Stimulated activated naive CD8-positive, alpha-beta T cell treated with anti-CD3 and anti-CD28 coated beads, Interleukin-15, Interleukin-2, amounts not matched to agents 100 U/mL and 50 U/mL, for 24 hours (primary cell): Measurements from ENCODE around the gene NPAP1.
"Not testable (repeated sequence)": the region's sequence is repeated elsewhere in the genome, so short reads cannot be mapped to it uniquely, and the experiment has no call there.

ENCODE experiments used
- ATAC-seq: fragments of 150-1000 bp; cut with Tn5 transposase; one replicate; pipeline ENCODE4 v1.10.0; 2021
- DNase-seq: peaks from one replicate; pipeline ENCODE4 v3.0.0; 2021

Gene NPAP1

GRCh38 chr15:24675332-24676144 is at the start of gene NPAP1:
NPAP1 (plus strand) TSS chr15:24675775; CDS start chr15:24675868, 93 bp downstream.
- DNase-seq (no peak), ATAC-seq (no peak)

GRCh38 chr15:24627443-24627842 is 48.1 kb upstream of the NPAP1 start:
- no peak for ATAC-seq
- no peak for DNase-seq

- ATAC-seq: no peak
- DNase-seq: no peak
These were observed 42.5 kb upstream of the NPAP1 start for GRCh38 chr15:24633082-24633481.

- not testable (repeated sequence) for DNase-seq, ATAC-seq
These were observed 36.2 kb upstream of the NPAP1 start for GRCh38 chr15:24639412-24639811.

GRCh38 chr15:24645627-24646026 is 29.9 kb upstream of the NPAP1 start:
- DNase-seq: no peak
- no peak for ATAC-seq

- ATAC-seq (no peak), DNase-seq (no peak)
These were observed 16.0 kb upstream of the NPAP1 start for GRCh38 chr15:24659622-24660021.

- DNase-seq: no peak
- ATAC-seq: no peak
These were observed 12.6 kb upstream of the NPAP1 start for GRCh38 chr15:24662991-24663390.

- ATAC-seq (no peak), DNase-seq (no peak)
These were observed 856 bp downstream of the NPAP1 start for GRCh38 chr15:24676431-24676830.

- ATAC-seq: no peak
These were observed 2.9 kb downstream of the NPAP1 start for GRCh38 chr15:24678485-24678884.

GRCh38 chr15:24682002-24682401 is 6.4 kb downstream of the NPAP1 start:
- ATAC-seq (no peak), DNase-seq (no peak)

More at GRCh38 chr15:24678485-24678884, 2.9 kb downstream of the NPAP1 start:
- DNase-seq: no peak

GRCh38 chr15:24682905-24683304 is 7.3 kb downstream of the NPAP1 start:
- DNase-seq: not testable (repeated sequence)

GRCh38 chr15:24683736-24684135 is 8.2 kb downstream of the NPAP1 start:
- ATAC-seq: no peak
- DNase-seq: no peak

More at GRCh38 chr15:24682905-24683304, 7.3 kb downstream of the NPAP1 start:
- ATAC-seq: not testable (repeated sequence)

GRCh38 chr15:24684313-24684712 is 8.7 kb downstream of the NPAP1 start:
- no peak for ATAC-seq

GRCh38 chr15:24696201-24696600 is 20.6 kb downstream of the NPAP1 start:
- no peak for ATAC-seq

More at GRCh38 chr15:24684313-24684712, 8.7 kb downstream of the NPAP1 start:
- no peak for DNase-seq

GRCh38 chr15:24696842-24697241 is 21.3 kb downstream of the NPAP1 start:
- ATAC-seq: no peak
- DNase-seq: no peak

More at GRCh38 chr15:24696201-24696600, 20.6 kb downstream of the NPAP1 start:
- no peak for DNase-seq

- ATAC-seq: no peak
These were observed 42.9 kb downstream of the NPAP1 start for GRCh38 chr15:24718289-24719082.

GRCh38 chr15:24729760-24730159 is 54.2 kb downstream of the NPAP1 start:
- no peak for ATAC-seq
- DNase-seq: no peak

More at GRCh38 chr15:24718289-24719082, 42.9 kb downstream of the NPAP1 start:
- no peak for DNase-seq
